Stimulated activated CD8-positive, alpha-beta memory T cell treated with anti-CD3 and anti-CD28 coated beads, Interleukin-15, amount 100 ng/mL, for 4 hours (primary cell): Measurements from ENCODE around the gene DRP2.
"Not testable (repeated sequence)": the region's sequence is repeated elsewhere in the genome, so short reads cannot be mapped to it uniquely, and the experiment has no call there.

Source experiments
- DNase-seq, 2 donors: peaks; one replicate each; pipeline ENCODE4 v3.0.0-alpha.2; 2020; ENCODE audit warnings: low read depth in 2 of 2

DRP2 gene

GRCh38 chrX:101232316-101232715 is 12.7 kb downstream of the DRP2 start:
- no peak for DNase-seq

DNA sequence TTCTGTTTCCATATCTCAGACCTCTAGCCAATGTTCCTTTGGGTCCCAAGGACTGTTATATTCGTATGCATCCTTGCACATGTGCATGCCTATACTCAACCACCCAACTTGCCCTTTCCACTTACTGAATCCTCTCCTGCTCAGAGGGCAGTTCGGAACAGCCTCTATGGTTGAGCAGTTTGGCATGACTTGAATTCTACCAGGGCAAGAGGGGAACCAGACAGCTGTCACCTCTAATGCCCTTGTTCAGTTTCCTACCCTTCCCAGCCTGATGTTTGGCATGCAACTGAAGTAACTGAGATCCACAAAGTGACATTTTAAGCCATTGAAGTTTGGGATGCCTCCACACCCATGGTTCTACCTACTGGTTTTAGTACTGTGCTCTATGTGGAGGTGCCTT is 17.5 kb downstream of the DRP2 start:
- DNase-seq, result no peak

- no peak for DNase-seq
Measured at GRCh38 chrX:101241531-101241930, 21.9 kb downstream of the DRP2 start.

DNA sequence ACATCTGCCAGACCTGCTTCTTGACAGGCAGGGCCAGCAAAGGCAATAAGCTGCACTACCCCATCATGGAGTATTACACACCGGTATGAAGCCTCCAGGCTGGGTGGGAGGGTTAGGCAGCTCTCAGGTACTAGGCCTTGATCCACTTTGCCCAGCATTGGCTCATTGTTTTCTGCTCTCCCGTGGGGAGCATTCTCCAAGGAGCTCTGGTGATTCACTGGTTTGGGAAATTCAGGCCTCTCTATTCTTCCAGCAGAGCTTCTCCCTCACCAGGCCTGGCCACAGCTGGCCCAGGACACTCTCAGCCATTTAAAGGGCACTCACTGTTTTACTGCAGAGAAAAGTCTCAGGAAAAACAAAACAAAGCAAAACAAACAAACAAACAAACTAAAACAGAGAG is 33.0 kb downstream of the DRP2 start:
- no peak for DNase-seq

DNA sequence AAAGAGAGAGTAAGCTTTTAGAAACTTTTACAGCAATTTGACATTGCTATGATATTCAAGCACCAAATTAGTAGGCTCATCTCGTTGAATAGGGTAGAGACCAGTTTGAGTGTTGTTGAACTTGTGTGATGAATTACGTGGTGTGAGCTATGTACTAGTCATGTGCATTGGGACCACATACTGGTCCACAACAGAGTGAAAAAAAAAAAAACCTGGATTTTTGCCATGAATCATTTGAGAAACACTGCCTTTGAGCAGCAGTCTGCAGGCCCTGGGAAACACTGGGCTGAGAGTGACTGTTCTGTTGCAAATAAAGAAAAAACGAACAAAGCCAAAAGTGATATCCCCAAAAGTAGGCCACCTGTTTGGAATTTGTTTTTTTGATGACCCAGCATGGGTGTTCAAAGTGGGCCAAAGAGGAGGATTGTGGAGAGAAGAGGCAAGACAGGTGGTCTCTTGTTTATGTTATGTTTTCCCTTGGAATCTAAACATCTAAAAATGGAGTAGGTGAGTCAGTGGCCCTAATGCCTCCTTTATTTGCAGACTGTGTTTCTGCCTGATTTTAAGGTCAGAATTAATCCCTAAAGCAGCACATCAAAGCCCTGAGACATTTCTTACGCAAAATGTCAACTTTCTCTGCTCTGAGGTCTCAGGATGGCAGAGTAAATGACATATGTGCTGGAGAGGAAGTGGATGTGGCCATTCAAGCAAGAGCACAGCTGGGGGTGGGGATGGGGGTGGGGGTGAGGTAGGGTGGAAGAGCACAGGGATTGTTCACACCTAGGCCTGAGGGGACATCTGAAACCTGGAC is 38.1 kb downstream of the DRP2 start:
- no peak for DNase-seq

- DNase-seq, result no peak
Measured at GRCh38 chrX:101258259-101258581, 38.6 kb downstream of the DRP2 start.

GRCh38 chrX:101260435-101260834 is 40.8 kb downstream of the DRP2 start:
- DNase-seq, result no peak

DNA sequence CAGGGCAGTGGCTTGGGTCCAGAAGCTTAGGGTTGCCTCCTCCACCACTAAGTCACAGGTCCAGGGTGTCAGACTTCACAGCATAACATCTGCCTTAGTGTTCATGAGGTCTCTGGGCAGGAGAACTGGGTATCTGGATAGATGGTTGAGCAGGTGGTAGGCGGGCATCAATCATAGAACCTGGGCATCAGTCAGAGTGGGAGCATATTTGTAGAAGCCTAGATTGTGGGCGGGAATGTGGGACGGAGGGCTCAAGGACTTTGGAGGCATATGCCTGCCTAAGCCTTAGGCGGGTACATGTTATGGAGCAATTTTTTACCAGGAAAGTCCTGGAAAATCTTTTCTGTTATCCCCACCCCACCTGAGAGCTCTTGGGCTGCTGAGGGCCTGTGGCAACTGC is 43.0 kb downstream of the DRP2 start:
- no peak for DNase-seq

DNA sequence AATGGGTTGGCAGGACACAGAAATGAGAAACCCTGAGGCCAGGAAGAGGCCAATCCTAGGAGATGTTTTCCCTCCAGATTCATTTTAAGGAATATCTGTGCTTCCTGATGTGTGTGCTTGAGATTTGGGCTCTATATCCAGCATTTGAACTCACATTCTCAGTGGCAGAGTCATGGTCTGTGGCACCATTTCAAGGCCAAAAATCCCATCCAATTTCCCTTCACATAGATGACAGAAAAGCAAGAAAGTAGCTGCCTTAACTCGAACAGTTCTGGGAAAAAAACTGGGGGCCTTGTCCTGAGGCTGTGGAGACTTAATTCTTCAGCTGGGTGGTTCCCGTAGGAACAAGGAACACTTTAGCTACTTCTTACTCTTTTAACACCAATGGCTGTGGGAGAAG is 44.2 kb downstream of the DRP2 start:
- no peak for DNase-seq

DNA sequence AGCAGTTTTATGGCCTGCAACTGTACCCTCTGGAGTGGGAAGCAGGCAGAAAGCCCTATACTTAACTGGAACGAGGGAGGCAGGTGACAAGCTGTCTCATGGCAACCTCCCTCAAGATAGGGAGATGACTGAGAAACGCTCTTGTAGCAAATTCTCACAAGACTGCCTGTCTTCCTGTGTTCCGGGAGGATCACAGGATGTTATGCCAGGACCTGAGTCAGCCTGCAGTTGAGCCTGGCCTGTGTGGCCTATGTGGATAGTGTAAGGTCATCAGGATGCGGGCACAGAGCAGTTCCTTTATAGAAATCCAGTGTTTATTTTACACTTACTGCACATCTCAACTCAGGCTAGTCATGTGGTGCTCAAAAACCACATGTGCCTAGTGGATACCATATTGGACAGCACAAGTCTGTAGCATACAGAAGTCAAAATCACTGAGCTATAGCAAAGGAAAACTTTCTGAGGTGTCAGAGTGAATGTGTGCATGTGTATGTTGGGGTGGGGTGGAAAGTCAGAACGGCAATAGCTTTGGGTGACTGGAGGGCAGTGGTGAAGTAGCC is 46.4 kb downstream of the DRP2 start:
- no peak for DNase-seq

- no peak for DNase-seq
Measured at GRCh38 chrX:101274198-101274597, 54.6 kb downstream of the DRP2 start.

- no peak for DNase-seq
Measured at GRCh38 chrX:101276238-101276637, 56.7 kb downstream of the DRP2 start.

DNA sequence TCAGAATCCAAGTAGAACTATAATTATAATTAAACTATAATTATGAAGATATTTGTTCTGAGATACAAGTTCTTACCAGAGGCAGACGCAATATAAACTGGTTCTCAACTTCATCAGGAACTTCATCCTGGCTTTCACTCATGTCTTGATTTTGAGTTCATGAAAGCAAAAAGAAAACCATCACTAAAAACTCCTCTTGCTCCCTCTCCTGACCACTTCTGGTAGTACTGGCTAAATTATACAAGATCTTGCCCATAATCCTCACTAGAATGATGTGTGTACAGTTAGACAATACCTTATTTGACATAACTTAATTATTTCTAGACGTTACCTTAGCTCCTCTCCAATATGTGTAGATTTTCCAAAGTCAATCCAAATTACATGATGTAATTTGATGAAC is 67.8 kb downstream of the DRP2 start:
- no peak for DNase-seq

DNA sequence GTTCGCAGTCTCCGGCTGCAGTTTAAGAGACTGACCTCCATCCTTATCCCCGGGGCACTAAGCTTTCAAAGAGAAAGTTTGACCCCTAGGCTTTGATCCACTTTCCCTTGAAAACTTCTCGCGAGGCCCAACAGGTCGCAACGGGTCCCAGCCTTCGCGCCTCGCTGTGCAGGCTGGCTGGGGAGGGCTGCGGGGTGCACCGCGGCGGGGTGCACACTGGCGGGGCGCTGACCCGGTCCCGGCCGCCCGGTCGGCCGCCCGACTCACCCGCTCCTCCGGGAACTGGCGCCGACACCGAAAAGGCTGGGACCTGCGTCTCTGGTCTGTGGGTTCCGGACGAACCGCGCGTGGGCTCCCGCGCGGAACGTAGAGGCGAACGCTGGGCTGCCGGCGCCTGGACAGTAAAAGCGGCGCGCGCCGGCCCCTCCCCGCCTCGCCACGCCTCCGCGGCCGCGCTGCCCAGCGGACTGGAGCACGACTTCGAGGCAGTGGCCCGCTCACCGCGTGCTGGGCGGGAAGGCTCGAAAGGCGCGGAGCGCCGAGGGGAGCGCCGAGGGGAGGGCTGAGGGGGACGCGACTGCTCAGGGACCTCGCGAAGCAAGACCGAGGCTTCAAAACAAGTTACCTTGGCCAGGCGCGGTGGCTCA is 71.5 kb downstream of the DRP2 start, which contains the start of gene TAF7L:
Gene TAF7L (minus strand): TSS at position 378 of the 647 bp plus-strand sequence. CDS start 3,791 bp downstream, outside the sequence.
- no peak for DNase-seq

DNA sequence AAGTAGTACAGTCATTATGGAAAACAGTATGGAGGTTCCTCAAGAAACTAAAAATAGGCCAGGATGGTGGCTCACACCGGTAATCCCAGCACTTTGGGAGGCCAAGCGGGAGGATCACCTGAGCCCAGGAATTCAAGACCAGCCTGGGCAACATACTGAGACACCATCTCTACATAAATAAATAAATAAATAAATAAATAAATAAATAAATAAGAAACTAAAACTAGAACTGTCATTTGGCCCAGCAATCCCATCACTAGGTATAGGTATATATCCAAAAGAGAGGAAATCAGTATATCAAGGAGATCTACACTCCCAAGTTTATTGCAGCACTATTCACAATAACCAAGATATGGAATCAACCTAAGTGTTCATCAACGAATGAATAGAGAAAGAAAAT is 76.0 kb downstream of the DRP2 start:
- not testable (repeated sequence) for DNase-seq

DNA sequence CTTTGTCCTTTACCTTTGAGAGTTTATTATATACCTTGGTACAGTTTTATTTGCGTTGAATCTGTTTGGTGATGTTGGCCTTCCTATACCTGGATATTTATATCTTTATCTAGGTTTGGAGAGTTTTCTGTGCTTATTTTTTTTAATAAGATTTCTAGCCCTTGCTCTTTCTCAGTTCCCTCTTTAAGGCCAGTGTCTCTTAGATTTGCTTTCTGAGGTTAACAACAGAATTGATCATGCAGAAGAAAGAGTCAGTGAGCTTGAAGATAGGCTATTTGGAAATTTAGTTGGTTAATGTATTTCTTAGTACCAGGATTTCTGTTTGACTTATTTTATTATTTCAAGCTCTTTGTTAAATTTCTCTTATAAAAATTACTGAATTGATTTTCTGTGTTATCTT is 84.2 kb downstream of the DRP2 start:
- DNase-seq, result no peak
